Measurements from ENCODE around the gene DSCAML1.

DNA sequence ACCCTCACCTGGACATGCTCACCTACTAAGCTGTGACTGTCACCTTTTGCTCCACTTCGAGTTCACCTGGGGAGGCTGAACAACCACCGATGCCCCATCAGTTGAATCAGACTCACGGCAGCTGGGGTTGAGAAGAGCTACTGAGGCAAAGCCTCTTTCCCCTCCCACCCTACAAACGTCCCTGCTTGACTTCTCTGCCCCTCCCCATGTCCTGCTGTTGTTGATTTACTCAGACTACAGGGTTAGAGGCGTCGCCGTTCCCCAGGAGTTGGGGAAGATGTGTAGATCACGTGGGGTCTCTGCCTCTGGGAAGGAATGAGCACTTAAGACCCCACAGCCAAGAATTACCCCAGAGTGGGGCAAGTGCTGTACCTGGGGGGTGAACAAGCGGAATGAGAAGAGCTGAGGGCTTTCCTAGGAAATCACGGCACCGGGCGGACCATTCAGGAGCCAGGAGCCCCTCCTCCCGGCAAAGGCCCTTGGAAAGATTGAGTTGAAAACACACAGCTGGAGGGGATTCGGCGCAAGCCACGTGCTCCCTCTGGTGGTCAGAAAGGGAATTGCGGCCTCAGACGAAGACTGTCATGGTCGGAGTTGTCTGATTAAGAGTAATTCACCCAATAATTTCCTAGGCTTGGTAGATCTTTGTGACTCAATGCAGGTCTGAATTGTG, 20.5 kb upstream of the DSCAML1 start:
- TF ChIP-seq, protein P1, sequence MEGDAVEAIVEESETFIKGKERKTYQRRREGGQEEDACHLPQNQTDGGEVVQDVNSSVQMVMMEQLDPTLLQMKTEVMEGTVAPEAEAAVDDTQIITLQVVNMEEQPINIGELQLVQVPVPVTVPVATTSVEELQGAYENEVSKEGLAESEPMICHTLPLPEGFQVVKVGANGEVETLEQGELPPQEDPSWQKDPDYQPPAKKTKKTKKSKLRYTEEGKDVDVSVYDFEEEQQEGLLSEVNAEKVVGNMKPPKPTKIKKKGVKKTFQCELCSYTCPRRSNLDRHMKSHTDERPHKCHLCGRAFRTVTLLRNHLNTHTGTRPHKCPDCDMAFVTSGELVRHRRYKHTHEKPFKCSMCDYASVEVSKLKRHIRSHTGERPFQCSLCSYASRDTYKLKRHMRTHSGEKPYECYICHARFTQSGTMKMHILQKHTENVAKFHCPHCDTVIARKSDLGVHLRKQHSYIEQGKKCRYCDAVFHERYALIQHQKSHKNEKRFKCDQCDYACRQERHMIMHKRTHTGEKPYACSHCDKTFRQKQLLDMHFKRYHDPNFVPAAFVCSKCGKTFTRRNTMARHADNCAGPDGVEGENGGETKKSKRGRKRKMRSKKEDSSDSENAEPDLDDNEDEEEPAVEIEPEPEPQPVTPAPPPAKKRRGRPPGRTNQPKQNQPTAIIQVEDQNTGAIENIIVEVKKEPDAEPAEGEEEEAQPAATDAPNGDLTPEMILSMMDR (IDR thresholded peaks at IDR 0.05; ENCODE audit: insufficient read depth, low read depth, low read length): peak; percentile 100
- TF ChIP-seq EZH2 (IDR thresholded peaks at IDR 0.05; ENCODE audit: insufficient read depth, low read length): no peak
